ENCODE results near the gene COMP.

DNA sequence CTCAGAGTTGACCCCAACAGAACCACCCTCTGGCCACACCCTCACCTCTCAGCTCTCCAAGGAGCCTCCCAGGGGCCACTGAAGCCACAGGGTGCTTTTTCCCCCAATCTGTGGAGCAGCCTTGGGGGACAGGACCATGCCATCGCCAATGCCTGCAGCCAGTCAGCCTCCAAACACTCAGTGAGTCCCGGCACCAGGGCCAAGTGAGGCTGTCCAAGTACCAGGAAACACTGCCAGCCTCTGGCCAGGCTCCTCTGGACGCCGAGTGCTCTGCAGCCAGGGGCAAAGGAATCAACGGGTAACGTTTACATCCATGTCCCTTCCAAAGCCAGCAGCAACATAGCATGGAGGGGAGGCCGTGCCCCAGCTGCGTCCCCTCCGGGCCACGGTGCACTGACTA is 9.5 kb upstream of the COMP start:
- TF ChIP-seq ELF1 (IDR thresholded peaks at IDR 0.05; ENCODE audit: borderline replicate concordance, low read depth) (no peak), EZH2 (IDR thresholded peaks at IDR 0.05) (no peak), FOSL1 (IDR thresholded peaks at IDR 0.05; ENCODE audit: low read depth) (no peak), POLR2AphosphoS5 (IDR thresholded peaks at IDR 0.05; ENCODE audit: low read depth, low read length) (no peak), ZFX (IDR thresholded peaks at IDR 0.05) (no peak), ZNF274 (IDR thresholded peaks at IDR 0.05; ENCODE audit: low read depth, low read length) (no peak), SIN3A (IDR thresholded peaks at IDR 0.05; ENCODE audit: low read depth) (no peak)
- TF ChIP-seq, protein P1, sequence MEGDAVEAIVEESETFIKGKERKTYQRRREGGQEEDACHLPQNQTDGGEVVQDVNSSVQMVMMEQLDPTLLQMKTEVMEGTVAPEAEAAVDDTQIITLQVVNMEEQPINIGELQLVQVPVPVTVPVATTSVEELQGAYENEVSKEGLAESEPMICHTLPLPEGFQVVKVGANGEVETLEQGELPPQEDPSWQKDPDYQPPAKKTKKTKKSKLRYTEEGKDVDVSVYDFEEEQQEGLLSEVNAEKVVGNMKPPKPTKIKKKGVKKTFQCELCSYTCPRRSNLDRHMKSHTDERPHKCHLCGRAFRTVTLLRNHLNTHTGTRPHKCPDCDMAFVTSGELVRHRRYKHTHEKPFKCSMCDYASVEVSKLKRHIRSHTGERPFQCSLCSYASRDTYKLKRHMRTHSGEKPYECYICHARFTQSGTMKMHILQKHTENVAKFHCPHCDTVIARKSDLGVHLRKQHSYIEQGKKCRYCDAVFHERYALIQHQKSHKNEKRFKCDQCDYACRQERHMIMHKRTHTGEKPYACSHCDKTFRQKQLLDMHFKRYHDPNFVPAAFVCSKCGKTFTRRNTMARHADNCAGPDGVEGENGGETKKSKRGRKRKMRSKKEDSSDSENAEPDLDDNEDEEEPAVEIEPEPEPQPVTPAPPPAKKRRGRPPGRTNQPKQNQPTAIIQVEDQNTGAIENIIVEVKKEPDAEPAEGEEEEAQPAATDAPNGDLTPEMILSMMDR (IDR thresholded peaks at IDR 0.05 in 2 of 3, conservative IDR thresholded peaks at IDR 0.05 in 1 of 3; ENCODE audit: borderline replicate concordance in 1 of 3, insufficient read depth in 1 of 3, low read depth in 2 of 3, low read length in 2 of 3): no peak
- TF ChIP-seq, protein P2, sequence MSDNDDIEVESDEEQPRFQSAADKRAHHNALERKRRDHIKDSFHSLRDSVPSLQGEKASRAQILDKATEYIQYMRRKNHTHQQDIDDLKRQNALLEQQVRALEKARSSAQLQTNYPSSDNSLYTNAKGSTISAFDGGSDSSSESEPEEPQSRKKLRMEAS (IDR thresholded peaks at IDR 0.05): no peak
- TF ChIP-seq, protein P3, sequence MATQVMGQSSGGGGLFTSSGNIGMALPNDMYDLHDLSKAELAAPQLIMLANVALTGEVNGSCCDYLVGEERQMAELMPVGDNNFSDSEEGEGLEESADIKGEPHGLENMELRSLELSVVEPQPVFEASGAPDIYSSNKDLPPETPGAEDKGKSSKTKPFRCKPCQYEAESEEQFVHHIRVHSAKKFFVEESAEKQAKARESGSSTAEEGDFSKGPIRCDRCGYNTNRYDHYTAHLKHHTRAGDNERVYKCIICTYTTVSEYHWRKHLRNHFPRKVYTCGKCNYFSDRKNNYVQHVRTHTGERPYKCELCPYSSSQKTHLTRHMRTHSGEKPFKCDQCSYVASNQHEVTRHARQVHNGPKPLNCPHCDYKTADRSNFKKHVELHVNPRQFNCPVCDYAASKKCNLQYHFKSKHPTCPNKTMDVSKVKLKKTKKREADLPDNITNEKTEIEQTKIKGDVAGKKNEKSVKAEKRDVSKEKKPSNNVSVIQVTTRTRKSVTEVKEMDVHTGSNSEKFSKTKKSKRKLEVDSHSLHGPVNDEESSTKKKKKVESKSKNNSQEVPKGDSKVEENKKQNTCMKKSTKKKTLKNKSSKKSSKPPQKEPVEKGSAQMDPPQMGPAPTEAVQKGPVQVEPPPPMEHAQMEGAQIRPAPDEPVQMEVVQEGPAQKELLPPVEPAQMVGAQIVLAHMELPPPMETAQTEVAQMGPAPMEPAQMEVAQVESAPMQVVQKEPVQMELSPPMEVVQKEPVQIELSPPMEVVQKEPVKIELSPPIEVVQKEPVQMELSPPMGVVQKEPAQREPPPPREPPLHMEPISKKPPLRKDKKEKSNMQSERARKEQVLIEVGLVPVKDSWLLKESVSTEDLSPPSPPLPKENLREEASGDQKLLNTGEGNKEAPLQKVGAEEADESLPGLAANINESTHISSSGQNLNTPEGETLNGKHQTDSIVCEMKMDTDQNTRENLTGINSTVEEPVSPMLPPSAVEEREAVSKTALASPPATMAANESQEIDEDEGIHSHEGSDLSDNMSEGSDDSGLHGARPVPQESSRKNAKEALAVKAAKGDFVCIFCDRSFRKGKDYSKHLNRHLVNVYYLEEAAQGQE (IDR thresholded peaks at IDR 0.05; ENCODE audit: low read depth): no peak
- TF ChIP-seq, protein P4, sequence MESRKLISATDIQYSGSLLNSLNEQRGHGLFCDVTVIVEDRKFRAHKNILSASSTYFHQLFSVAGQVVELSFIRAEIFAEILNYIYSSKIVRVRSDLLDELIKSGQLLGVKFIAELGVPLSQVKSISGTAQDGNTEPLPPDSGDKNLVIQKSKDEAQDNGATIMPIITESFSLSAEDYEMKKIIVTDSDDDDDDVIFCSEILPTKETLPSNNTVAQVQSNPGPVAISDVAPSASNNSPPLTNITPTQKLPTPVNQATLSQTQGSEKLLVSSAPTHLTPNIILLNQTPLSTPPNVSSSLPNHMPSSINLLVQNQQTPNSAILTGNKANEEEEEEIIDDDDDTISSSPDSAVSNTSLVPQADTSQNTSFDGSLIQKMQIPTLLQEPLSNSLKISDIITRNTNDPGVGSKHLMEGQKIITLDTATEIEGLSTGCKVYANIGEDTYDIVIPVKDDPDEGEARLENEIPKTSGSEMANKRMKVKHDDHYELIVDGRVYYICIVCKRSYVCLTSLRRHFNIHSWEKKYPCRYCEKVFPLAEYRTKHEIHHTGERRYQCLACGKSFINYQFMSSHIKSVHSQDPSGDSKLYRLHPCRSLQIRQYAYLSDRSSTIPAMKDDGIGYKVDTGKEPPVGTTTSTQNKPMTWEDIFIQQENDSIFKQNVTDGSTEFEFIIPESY (IDR thresholded peaks at IDR 0.05; ENCODE audit: extremely low read depth, insufficient replicate concordance, low read length): no peak

All from HCT116 (cell line).